GM15510 (cell line): ENCODE results near the gene NPW.

Experiments
- POLR2A ChIP-seq: IDR thresholded peaks from 3 replicates; pipeline ENCODE4 v1.6.1; 2011; ENCODE audit warnings: borderline replicate concordance; ENCODE audit not compliant: insufficient read length; ENCODE audit errors: extremely low read depth

NPW gene

GRCh38 chr16:2042171-2042985, 22.8 kb downstream of the NPW start:
- TF ChIP-seq POLR2A, result no peak

- TF ChIP-seq POLR2A, result no peak
Observed at GRCh38 chr16:2042986-2043666, 23.5 kb downstream of the NPW start.

GRCh38 chr16:2043667-2044451, 24.3 kb downstream of the NPW start:
- TF ChIP-seq POLR2A, result no peak

GRCh38 chr16:2044541-2044940, 25.0 kb downstream of the NPW start:
- TF ChIP-seq POLR2A, result no peak

GRCh38 chr16:2045965-2046892, 26.6 kb downstream of the NPW start:
- TF ChIP-seq POLR2A, result no peak

GRCh38 chr16:2046893-2047329, 27.3 kb downstream of the NPW start:
- TF ChIP-seq POLR2A, result no peak

- TF ChIP-seq POLR2A, result peak; percentile 80
Observed at GRCh38 chr16:2047330-2048115, 27.9 kb downstream of the NPW start, which contains the start of the genes NTHL1 and TSC2. TSS of gene NTHL1 (minus strand) at chr16:2047834. CDS start at chr16:2047823, 11 bp downstream. TSS of gene TSC2 (plus strand) at chr16:2047985. CDS start at chr16:2048616, 631 bp downstream.

- TF ChIP-seq POLR2A, result no peak
Observed at GRCh38 chr16:2048116-2048543, 28.5 kb downstream of the NPW start.

GRCh38 chr16:2053211-2053610, 33.6 kb downstream of the NPW start:
- TF ChIP-seq POLR2A, result no peak

- no peak for TF ChIP-seq POLR2A
Observed at GRCh38 chr16:2053897-2054296, 34.3 kb downstream of the NPW start.

- no peak for TF ChIP-seq POLR2A
Observed at GRCh38 chr16:2054543-2055245, 35.1 kb downstream of the NPW start.

- TF ChIP-seq POLR2A, result no peak
Observed at GRCh38 chr16:2056077-2056476, 36.5 kb downstream of the NPW start.
